Smooth muscle cell (in vitro differentiated cells): ENCODE results near the gene IQSEC3. TPM values are rescaled to one million over a fixed set of nuclear protein-coding genes. Genes with fewer than 3 reads are reported as not detected.

Experiments
- DNase-seq: peaks from one replicate; lab custom pipeline; 2025; ENCODE audit not compliant: unreplicated experiment; lab: John Stamatoyannopoulos, UW
- H2AFZ ChIP-seq: fragments of 200-600 bp; sonication (generic); 2 replicates; pipeline ENCODE4 v1.6.0; 2016; ENCODE audit warnings: antibody characterized with exemption, low read depth, mild to moderate bottlenecking
- H3F3A ChIP-seq: fragments of 200-600 bp; sonication (generic); 2 replicates; pipeline ENCODE4 v1.6.0; 2017; ENCODE audit warnings: antibody characterized with exemption, low read depth
- H3K27ac ChIP-seq: fragments of 200-600 bp; sonication (generic); 2 replicates; pipeline ENCODE4 v1.5.1; 2016; ENCODE audit warnings: low read depth, mild to moderate bottlenecking
- H3K27me3 ChIP-seq: fragments of 200-600 bp; sonication (generic); 2 replicates; pipeline ENCODE4 v1.6.1; 2016; ENCODE audit warnings: low read depth, mild to moderate bottlenecking
- H3K36me3 ChIP-seq: fragments of 200-600 bp; sonication (generic); 2 replicates; pipeline ENCODE4 v1.5.1; 2016; ENCODE audit warnings: low read depth
- H3K4me1 ChIP-seq: fragments of 200-600 bp; sonication (generic); 2 replicates; pipeline ENCODE4 v1.5.1; 2016; ENCODE audit warnings: low read depth
- H3K4me2 ChIP-seq: fragments of 200-600 bp; sonication (generic); 2 replicates; pipeline ENCODE4 v1.6.0; 2016; ENCODE audit warnings: mild to moderate bottlenecking
- H3K4me3 ChIP-seq: fragments of 200-600 bp; sonication (generic); 2 replicates; pipeline ENCODE4 v1.5.1; 2016; ENCODE audit warnings: mild to moderate bottlenecking
- H3K79me2 ChIP-seq: fragments of 200-600 bp; sonication (generic); 2 replicates; pipeline ENCODE4 v1.6.0; 2016; ENCODE audit warnings: low read depth, mild to moderate bottlenecking
- H3K9ac ChIP-seq: fragments of 200-600 bp; sonication (generic); 2 replicates; pipeline ENCODE4 v1.6.0; 2016; ENCODE audit warnings: low read depth
- H3K9me3 ChIP-seq: fragments of 200-600 bp; sonication (generic); replicated peaks from 2 replicates; pipeline ENCODE4 v1.5.1; 2016; ENCODE audit warnings: low read depth
- H4K20me1 ChIP-seq: fragments of 200-600 bp; sonication (generic); 2 replicates; pipeline ENCODE4 v1.6.0; 2016; ENCODE audit warnings: low read depth
- WGBS: methylation state at CpG from one replicate; pipeline ENCODE4 v1.1.7; 2016; ENCODE audit warnings: low lambda C conversion rate; 5-methylcytosine and 5-hydroxymethylcytosine counted together
- polyA plus RNA-seq: library from polyadenylated mRNA; unstranded; fragments of >200 nt; fragmentation: Nextera tagmentation; extraction: Ambion mirVana; gene quantifications from 2 replicates; pipeline ENCODE4 v1.2.1, GENCODE V29; 2016
- total RNA-seq: library from RNA; depleted of rRNA; stranded (reverse); fragments of >200 nt; gene quantifications from 2 replicates; pipeline ENCODE4 v1.2.3, GENCODE V29; 2014
- TF ChIP-seq, protein P1 (sequence below): fragments of 200-600 bp; sonication (generic); IDR thresholded peaks from 2 replicates; pipeline ENCODE4 v1.5.1; 2017; ENCODE audit warnings: borderline replicate concordance, mild to moderate bottlenecking, antibody characterized with exemption; ENCODE audit not compliant: insufficient read depth, poor library complexity, severe bottlenecking

IQSEC3 gene
- total and polyA plus RNA-seq, 2 experiments from 2014 or later = 0.72 to 2.4 TPM

DNA sequence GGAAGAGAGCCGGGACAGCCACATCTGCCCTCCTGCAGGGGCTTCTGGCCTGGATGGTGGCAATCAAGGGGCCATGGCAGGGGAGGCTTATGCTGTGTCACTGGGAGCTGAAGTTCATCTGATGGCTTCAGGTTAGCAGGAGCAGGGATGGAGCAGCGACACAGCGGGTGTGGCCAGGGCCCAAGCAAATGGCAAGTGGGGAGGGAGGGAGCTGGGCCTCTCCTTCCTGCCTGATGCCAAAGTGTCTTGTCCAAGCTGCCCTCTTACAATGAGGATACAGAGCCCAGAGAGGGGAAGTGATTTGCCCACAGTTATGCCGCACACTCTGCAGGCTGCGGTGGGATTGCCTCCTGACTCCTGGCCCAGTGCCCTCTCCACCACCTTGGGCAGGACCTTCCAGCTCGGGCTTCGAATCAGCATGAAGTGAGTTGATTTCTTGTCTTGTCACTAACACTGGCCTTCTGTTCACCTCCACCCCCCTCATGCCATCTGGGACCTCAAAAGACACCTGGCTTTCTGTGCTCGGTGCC lies 51.3 kb downstream of the IQSEC3 start:
- Histone ChIP-seq H3K36me3 (no peaks in the 10 kb centered on the region), H3K27ac (no peak overlapping the region), H3K9ac (no peak overlapping the region), H3K4me1 (no peaks in the 10 kb centered on the region), H3K27me3 (no peaks in the 10 kb centered on the region), H4K20me1 (no peaks in the 10 kb centered on the region), H3K9me3 (no peaks in the 10 kb centered on the region), H3K79me2 (no peaks in the 10 kb centered on the region), H3F3A (no peaks in the 10 kb centered on the region), H3K4me2 (no peak overlapping the region), H3K4me3 (no peak overlapping the region), H2AFZ (no peak overlapping the region)
- TF ChIP-seq, protein P1, sequence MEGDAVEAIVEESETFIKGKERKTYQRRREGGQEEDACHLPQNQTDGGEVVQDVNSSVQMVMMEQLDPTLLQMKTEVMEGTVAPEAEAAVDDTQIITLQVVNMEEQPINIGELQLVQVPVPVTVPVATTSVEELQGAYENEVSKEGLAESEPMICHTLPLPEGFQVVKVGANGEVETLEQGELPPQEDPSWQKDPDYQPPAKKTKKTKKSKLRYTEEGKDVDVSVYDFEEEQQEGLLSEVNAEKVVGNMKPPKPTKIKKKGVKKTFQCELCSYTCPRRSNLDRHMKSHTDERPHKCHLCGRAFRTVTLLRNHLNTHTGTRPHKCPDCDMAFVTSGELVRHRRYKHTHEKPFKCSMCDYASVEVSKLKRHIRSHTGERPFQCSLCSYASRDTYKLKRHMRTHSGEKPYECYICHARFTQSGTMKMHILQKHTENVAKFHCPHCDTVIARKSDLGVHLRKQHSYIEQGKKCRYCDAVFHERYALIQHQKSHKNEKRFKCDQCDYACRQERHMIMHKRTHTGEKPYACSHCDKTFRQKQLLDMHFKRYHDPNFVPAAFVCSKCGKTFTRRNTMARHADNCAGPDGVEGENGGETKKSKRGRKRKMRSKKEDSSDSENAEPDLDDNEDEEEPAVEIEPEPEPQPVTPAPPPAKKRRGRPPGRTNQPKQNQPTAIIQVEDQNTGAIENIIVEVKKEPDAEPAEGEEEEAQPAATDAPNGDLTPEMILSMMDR = no peak
- no peak for DNase-seq
- WGBS = 95% methylated on average over 8 of the region's 8 CpGs

DNA sequence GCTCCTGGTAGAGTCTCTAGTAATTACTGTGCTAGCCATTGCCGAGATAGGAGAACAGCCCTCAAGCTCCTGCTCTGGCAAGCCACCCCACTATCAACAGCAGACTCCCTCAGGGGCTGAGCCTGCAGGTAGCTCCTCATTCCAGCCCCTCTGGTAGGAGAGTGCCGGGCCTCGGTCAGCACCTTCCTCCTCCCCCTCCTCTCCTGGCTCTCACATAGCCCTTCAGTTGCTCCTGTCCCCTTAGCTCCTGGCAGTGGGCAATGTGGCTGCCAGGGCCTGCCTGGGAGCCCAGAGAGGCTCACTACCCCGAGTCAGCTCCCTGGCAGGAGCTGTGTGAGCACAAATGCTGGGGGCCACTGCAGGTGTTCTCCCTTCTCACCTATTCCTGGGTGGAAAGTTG lies 52.0 kb downstream of the IQSEC3 start:
- no peak overlapping the region for H3K9ac ChIP-seq
- no peak for DNase-seq
- H3K27me3 ChIP-seq = no peaks in the 10 kb centered on the region
- no peaks in the 10 kb centered on the region for H3K79me2 ChIP-seq
- H3K27ac ChIP-seq = no peak overlapping the region
- no peak overlapping the region for H3K4me3 ChIP-seq
- no peak overlapping the region for H3K4me2 ChIP-seq
- TF ChIP-seq, protein P1 = no peak
- no peaks in the 10 kb centered on the region for H3K4me1 ChIP-seq
- no peak overlapping the region for H2AFZ ChIP-seq
- no peaks in the 10 kb centered on the region for H4K20me1 ChIP-seq
- WGBS = 79% methylated on average over 4 of the region's 4 CpGs
- H3K9me3 ChIP-seq = no peaks in the 10 kb centered on the region
- no peaks in the 10 kb centered on the region for H3F3A ChIP-seq
- no peaks in the 10 kb centered on the region for H3K36me3 ChIP-seq

DNA sequence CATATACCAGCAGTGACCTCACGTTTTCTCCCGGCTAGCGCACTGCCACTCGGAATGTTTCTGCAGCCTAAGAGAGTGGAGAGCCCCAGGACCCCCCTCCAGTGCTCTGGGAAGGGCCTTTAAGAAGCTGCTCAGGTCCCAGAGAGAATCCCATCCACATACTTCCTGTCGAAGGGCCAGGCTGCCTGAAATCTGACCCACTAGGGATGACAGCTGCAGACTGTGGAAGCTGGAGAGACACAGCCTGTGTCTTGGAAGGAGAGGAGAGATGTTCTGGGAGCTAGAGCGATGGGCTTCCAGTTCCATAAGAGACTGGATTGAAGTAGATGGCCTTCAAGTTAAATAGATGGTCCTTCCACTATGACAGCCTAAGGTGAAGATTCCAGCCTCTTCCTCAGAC lies 54.4 kb downstream of the IQSEC3 start:
- Histone ChIP-seq H2AFZ (no peak overlapping the region), H4K20me1 (no peaks in the 10 kb centered on the region), H3K4me1 (no peaks in the 10 kb centered on the region), H3K9me3 (no peaks in the 10 kb centered on the region), H3K27me3 (no peaks in the 10 kb centered on the region), H3K4me2 (no peak overlapping the region), H3F3A (no peaks in the 10 kb centered on the region), H3K36me3 (no peaks in the 10 kb centered on the region), H3K4me3 (no peak overlapping the region), H3K79me2 (no peaks in the 10 kb centered on the region), H3K9ac (no peak overlapping the region), H3K27ac (no peak overlapping the region)
- no peak for DNase-seq
- TF ChIP-seq, protein P1 = no peak
- 54% methylated on average over 6 of the region's 6 CpGs for WGBS

DNA sequence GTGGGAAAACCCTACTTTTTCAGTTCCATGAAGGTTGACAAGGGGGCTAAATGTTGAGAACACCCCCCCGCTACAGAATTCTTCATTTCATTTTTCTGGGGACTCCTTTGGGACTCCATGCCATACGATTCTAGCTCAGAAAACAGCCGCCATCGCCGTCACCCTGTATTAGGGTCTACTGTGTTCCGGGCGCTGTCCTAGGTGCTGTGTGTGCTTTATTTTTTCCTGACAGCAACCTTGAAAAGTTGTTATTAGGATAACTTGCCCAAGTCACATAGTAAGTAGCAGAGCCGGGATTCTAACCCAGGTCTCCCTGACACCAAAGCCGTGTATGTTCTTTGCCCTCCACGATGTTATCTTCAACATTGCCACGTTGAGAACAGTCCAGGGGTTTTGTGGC lies 55.1 kb downstream of the IQSEC3 start:
- Histone ChIP-seq H3K27me3 (no peaks in the 10 kb centered on the region), H3K9me3 (no peaks in the 10 kb centered on the region), H3K4me3 (no peak overlapping the region), H3F3A (no peaks in the 10 kb centered on the region), H3K9ac (no peak overlapping the region), H3K27ac (no peak overlapping the region), H3K4me2 (no peak overlapping the region), H3K36me3 (no peaks in the 10 kb centered on the region), H3K79me2 (no peaks in the 10 kb centered on the region), H4K20me1 (no peaks in the 10 kb centered on the region), H3K4me1 (no peaks in the 10 kb centered on the region), H2AFZ (no peak overlapping the region)
- DNase-seq = no peak
- WGBS = 83% methylated on average over 11 of the region's 11 CpGs
- TF ChIP-seq, protein P1 = no peak
